ENCODE data around the gene ARHGAP18. TPM values are rescaled to one million over a fixed set of nuclear protein-coding genes. Genes with fewer than 3 reads are reported as not detected.

Gene ARHGAP18
- total RNA-seq, 2 donors from 2014 or later: 7.1 to 11.2 TPM

DNA sequence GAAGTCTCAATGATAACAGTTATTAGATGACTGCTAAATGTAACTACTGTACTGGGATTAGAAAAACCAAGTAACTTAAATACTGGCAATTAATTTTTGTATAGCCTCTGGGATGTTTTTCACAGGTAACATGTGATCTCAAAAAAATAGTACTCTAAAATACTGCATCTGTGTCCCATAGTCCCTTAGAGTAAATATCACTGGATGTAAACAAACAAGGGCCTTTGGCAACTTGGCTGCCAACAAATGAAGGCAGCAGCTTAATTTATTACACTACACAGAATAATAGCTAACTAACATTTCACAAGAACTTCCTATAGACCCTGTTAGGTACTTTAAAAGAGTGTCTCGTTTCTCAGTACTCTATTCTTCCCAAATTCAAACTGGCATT is 14.0 kb downstream of the ARHGAP18 start:
- Histone ChIP-seq H3K9me3 (no peaks in the 10 kb centered on the region), H3K4me1 (peaks cover 0 to 5% of the 10 kb centered on the region in 2 donors), H3K4me3 (no peak overlapping the region), H3K27ac (no peak overlapping the region), H3K27me3 (no peaks in the 10 kb centered on the region), H3K36me3 (no peaks in the 10 kb centered on the region)
- TF ChIP-seq CTCF (IDR thresholded peaks at IDR 0.05): no peak
- no peak for DNase-seq (ENCODE audit: low spot score)

GRCh38 chr6:129695373-129696027 is 14.5 kb downstream of the ARHGAP18 start:
- no peak for DNase-seq (ENCODE audit: low spot score)
- H3K9me3 ChIP-seq: no peaks in the 10 kb centered on the region
- H3K36me3 ChIP-seq: no peaks in the 10 kb centered on the region
- H3K27me3 ChIP-seq: no peaks in the 10 kb centered on the region
- H3K4me1 ChIP-seq: peaks cover 0 to 5% of the 10 kb centered on the region in 2 donors
- no peak overlapping the region for H3K4me3 ChIP-seq
- no peak overlapping the region for H3K27ac ChIP-seq
- TF ChIP-seq CTCF (IDR thresholded peaks at IDR 0.05): no peak

- Histone ChIP-seq H3K27ac (no peak overlapping the region), H3K4me3 (no peak overlapping the region), H3K27me3 (no peaks in the 10 kb centered on the region), H3K4me1 (peaks cover 0 to 8% of the 10 kb centered on the region in 2 donors), H3K9me3 (no peaks in the 10 kb centered on the region), H3K36me3 (no peaks in the 10 kb centered on the region)
- TF ChIP-seq CTCF (IDR thresholded peaks at IDR 0.05): no peak
- DNase-seq (ENCODE audit: low spot score): no peak
Measured at GRCh38 chr6:129694036-129694435, 15.9 kb downstream of the ARHGAP18 start.

DNA sequence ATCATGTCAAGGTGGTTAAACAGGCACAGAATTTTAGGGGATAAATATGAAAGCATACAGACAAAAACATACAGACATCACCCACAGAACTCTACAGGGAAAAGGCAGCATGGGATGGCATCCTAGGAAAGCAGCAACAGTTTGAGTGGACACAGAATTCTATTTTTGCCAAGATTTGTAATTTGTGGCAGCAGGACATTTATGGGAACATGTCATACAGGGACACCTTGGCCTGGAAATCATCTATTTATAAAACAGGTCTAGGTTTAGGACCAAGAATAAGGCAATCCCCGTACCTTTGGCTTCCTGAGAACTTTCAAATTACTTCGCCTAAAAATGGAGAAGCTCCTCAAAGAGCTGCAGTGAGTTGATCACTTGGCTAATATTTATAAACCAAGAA is 17.5 kb downstream of the ARHGAP18 start:
- TF ChIP-seq CTCF (IDR thresholded peaks at IDR 0.05): no peak
- Histone ChIP-seq H3K27me3 (no peaks in the 10 kb centered on the region), H3K4me3 (no peak overlapping the region), H3K9me3 (no peaks in the 10 kb centered on the region), H3K4me1 (peaks cover 0 to 8% of the 10 kb centered on the region in 2 donors), H3K27ac (no peak overlapping the region), H3K36me3 (no peaks in the 10 kb centered on the region)
- no peak for DNase-seq (ENCODE audit: low spot score)

DNA sequence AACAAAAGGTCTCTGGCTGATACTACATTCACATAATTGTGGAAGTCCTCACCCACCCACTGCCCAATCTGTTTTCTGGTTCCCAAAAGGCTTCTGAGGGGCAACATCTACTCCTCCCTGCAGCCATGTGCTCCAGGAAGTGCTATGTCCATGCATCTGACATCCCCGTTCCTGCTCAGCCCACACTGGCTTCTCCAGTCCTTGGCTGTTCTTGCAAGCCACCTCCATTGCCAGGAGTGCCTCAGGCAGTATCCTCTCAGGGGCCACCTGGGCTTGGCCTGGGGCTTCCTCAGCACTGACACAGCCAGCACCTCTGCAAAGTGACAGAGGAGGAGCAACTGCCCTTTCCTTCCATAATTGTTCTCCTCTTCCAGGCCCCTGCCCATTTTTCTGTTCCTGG is 18.3 kb downstream of the ARHGAP18 start:
- Histone ChIP-seq H3K4me3 (no peak overlapping the region), H3K9me3 (no peaks in the 10 kb centered on the region), H3K36me3 (no peaks in the 10 kb centered on the region), H3K27ac (no peak overlapping the region), H3K4me1 (peaks cover 0 to 8% of the 10 kb centered on the region in 2 donors), H3K27me3 (no peaks in the 10 kb centered on the region)
- no peak for DNase-seq (ENCODE audit: low spot score)
- no peak for TF ChIP-seq CTCF (IDR thresholded peaks at IDR 0.05)

Measured in right atrium auricular region (tissue), 2 donors.